ENCODE data around the gene ACSL5.

The ACSL5 gene

GRCh38 chr10:112407696-112408095 lies 33.8 kb downstream of the ACSL5 start:
- DNase-seq (ENCODE audit: low spot score) = no peak

GRCh38 chr10:112409299-112409698 lies 35.4 kb downstream of the ACSL5 start:
- DNase-seq (ENCODE audit: low spot score) = no peak

GRCh38 chr10:112409755-112410154 lies 35.8 kb downstream of the ACSL5 start:
- peak; percentile 5 for DNase-seq (ENCODE audit: low spot score)

GRCh38 chr10:112412696-112413095 lies 38.8 kb downstream of the ACSL5 start:
- no peak for DNase-seq (ENCODE audit: low spot score)

DNA sequence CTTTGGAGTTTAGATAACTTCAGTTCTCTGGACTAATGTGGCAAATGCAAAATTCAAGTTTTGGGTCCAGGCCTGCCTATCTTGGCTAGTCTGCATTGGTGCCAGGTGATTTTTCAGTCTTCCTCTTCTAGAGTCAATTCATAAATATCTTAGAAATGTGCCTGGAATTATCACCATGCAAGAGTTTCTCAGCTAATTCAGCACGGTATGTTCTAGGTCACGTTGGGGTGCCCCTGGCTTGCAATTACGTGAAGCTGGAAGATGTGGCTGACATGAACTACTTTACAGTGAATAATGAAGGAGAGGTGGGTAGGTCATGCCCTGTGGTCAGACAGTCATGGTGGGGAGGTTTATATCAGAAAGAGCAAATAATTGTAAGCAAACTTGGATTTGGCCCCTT lies 47.8 kb downstream of the ACSL5 start:
- no peak for DNase-seq (ENCODE audit: low spot score)

DNA sequence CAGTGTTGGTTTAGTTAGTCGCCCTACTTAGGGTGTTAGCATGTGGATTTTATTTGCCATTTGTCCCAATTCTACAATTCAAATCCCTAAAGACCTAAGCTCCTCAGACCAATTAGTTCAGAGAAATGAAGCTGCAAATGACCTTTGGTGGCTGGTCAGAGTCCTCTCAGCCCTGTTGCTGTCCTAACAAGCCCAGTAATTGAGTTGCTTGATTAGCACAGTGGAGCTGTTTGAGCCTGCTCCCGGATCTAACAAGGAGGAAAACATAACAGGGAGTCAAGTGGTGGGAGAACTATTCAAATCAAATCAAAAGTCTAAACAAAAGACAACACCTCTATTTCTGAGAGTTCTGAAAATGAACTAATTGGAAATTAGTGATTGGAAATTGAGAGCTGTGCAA lies 50.7 kb downstream of the ACSL5 start:
- no peak for DNase-seq (ENCODE audit: low spot score)

DNA sequence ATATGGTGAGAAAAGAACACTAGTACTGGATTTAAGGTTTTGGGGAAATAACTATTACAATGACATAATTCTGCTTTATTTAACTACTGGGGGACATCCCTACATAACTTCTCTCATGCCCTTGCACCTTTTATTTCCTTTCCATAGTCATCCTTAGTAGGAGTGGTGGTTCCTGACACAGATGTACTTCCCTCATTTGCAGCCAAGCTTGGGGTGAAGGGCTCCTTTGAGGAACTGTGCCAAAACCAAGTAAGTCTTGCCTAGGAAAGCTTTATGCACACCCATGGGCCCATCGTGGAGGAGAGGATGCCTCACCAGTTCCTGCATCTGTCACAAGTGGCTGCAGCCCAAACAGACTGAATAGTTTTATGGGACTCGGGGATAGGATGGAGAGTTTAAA lies 52.2 kb downstream of the ACSL5 start:
- DNase-seq (ENCODE audit: low spot score) = no peak

GRCh38 chr10:112429147-112429546 lies 55.2 kb downstream of the ACSL5 start:
- DNase-seq (ENCODE audit: low spot score) = no peak

GRCh38 chr10:112429654-112430230 lies 55.8 kb downstream of the ACSL5 start:
- no peak for DNase-seq (ENCODE audit: low spot score)

DNA sequence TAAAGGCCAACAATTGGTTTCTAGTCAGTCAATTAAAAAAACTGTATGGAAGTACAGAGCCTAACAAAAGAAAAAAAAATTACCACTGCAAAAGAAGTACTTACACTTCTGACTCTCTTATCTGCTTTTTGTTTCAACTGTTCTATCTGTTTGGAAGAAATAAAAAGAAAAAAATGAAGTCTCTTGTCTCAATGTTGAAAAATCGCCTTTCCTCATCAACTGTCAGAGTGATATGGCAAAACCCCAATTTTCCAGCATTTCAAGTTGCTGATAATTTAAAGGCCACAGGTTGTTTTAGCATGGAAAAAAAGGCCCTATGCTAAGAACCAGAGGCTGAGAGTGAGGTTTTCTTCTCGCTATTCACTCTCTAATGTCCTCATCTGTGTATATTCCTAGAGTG lies 59.2 kb downstream of the ACSL5 start:
- no peak for DNase-seq (ENCODE audit: low spot score)

DNA sequence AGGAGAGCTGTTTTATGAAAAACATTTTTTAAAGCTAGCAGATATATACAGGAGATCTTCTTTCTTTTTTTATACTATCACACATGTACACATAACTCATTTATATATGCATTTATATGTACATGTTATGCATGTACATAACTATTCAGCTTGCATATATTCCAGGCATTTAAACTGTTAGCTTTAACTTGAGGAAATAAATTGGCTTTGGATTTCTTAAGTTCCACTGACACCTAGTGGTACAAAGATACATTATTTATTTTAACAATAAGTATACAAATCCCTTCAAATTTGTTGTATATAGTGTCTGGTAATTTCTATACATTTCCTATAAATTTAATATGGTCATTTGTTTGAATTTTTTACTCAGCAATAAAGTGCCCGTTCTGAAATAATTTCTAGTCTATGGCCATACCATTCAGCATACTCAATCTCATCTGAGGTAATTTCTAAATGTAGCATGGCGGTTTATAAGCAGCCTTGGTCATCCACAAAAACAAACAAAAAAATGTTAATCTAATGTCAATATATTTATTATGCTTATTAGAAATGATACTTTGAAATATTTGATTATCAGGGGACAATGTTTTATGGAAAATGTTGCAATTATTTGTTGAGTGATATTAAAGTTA lies 61.2 kb downstream of the ACSL5 start:
- DNase-seq (ENCODE audit: low spot score) = peak; percentile 40

GRCh38 chr10:112438356-112438755 lies 64.4 kb downstream of the ACSL5 start:
- DNase-seq (ENCODE audit: low spot score) = no peak

DNA sequence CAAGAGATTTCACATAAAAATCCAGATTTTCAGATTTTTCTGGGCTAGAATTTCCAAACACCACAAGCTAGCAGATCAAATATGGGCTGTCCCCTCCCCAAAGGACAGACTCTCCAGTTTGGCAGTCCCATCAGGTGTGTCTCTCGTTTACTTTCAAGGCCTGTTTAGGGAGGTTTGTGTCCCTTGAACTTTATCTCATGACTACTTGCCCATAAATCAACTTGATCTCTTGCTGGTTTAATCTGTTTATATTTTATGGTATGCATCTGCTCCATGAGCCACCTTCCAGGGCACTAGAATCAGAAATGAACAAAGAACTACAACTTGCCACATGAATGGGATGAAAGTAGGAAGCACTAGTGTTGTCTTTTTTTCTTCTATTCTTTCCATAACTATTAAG lies 67.6 kb downstream of the ACSL5 start:
- no peak for DNase-seq (ENCODE audit: low spot score)

DNA sequence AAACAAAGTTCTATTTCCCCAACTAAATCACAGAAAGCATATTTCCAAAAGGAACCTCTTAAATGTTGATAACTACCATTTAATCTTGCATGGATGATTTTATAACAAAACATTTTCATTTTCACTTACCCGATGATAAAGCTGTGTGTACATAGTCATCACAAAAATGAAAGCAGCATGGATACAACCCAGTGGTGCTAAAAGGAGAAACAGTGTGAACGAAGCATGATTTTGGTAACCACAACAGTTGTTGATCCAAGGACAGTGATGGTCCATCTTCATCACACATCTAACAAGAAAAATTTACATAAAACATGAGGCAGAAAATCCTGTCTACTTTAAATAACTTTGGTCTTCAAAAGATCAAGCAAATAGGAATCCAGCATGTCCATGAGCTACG lies 68.1 kb downstream of the ACSL5 start:
- no peak for DNase-seq (ENCODE audit: low spot score)

DNA sequence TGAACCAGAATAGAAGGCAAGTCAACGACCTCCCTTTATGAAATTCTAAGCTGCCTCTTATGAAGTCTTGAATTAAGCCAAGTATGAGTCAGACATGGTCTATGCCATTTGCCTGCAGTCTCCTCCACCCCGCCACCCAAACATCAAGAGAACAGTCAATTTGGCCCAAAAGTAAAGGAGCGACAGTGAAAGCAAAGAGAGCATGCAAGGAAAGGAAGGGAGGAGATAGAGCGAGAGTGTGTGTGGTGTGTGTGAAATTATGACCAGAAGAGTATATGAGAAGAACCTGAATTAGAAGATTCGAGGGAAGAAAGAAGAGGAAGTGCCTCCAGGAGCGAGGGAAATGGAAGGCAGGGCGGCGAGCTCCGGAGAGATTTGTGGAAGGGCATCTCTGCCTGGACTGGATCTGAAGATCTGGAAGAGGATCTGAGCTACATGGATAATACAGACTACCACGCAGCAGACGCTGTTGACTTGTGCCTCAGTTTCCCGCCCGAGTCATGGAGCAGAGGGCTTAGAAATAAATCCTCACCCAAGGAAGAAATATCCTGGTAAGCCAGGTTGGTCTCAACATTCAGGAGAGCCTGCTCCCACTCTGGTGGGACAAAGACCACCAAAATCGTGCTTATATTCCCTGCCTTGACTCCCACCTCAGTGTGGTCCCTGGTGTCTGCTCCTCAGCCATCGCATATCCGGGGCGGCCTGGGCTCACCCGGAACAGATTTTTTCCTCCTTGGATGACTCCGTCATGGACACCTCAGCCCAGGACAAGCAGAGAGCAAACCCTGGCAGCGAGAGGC lies 72.3 kb downstream of the ACSL5 start:
- DNase-seq (ENCODE audit: low spot score) = no peak

- DNase-seq (ENCODE audit: low spot score) = peak; percentile 88
These were observed 73.1 kb downstream of the ACSL5 start, which contains the start of the genes VTI1A and ZDHHC6 for GRCh38 chr10:112446855-112447619. Gene VTI1A (plus strand): TSS chr10:112447215. CDS start chr10:112447374, 159 bp downstream. Gene ZDHHC6 (minus strand): TSS chr10:112446914. CDS start chr10:112445436, 1,478 bp downstream.

- DNase-seq (ENCODE audit: low spot score) = no peak
These were observed 73.7 kb downstream of the ACSL5 start for GRCh38 chr10:112447620-112447928.

GRCh38 chr10:112448888-112449287 lies 75.0 kb downstream of the ACSL5 start:
- DNase-seq (ENCODE audit: low spot score) = no peak

DNA sequence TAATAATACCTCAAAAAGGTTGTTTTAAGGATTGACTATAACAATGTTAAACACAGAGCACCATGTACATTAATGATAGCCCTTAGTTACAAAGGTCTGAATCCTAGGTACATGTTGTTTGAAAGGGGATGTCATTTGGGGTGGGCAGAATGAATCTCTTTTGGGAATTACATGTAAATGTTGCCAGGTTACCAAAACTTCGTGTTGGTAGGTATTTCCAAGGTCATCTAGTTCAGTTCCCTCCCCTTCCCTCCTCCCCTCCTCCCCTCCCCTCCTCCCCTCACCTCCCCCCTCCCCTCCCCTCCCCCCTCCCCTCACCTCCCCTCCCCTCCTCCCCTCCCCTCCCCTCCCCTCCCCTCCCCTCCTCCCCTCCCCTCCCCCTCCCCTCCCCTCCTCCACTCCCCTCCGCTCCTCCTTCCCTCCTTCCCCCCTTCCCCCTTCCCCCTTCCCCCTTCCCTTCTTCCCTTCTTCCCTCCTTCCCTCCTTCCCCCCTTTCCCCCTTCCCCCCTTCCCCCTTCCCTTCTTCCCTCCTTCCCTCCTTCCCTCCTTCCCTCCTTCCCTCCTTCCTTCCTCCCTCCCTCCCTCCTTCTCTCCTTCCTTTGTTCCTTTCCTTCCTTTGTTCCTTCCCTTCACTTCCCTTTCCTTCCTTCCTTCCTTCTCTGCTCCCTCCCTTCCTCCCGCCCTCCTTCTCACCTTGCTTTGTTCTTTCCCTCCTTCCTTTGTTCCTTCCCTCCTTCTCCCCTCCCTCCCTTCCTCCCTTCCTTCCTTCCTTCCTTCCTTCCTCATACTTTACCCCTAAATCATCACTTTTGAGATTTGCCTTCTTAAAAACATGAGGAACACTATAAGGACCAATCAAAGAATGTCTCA lies 81.2 kb downstream of the ACSL5 start:
- DNase-seq (ENCODE audit: low spot score) = no peak

DNA sequence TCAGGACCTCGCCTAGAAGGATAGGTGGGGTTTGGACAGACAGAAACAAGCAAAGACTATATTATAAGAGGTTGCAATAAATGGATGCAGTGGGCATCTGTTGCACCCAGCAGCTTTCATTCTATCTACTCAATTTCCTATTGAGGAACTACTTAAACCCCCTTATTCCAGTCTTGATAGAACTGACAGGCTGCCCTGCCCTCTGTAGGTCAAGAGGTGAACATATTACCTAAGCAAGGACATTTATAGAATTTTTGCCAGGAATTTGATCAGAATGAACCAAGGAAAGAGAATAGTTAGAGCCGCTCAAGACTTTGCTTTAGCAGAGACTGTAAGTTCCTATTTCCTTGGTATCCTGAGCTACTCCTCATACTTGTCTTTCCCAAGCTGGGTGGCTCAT lies 82.6 kb downstream of the ACSL5 start:
- no peak for DNase-seq (ENCODE audit: low spot score)

GRCh38 chr10:112460366-112460765 lies 86.5 kb downstream of the ACSL5 start:
- DNase-seq (ENCODE audit: low spot score) = no peak
